ENCODE data around the gene TMEM252.

GRCh38 chr9:68489646-68490045 is 51.0 kb downstream of the TMEM252 start:
- TF ChIP-seq EZH2phosphoT487 (IDR thresholded peaks at IDR 0.05; ENCODE audit: borderline replicate concordance, low read length) (no peak), CTCF (conservative IDR thresholded peaks at IDR 0.05; ENCODE audit: low read depth, low read length) (no peak), EZH2 (IDR thresholded peaks at IDR 0.05; ENCODE audit: low read length, unreplicated experiment) (no peak)
